Measurements from ENCODE around the gene NSD2. TPM values are rescaled to one million over a fixed set of nuclear protein-coding genes. Genes with fewer than 3 reads are reported as not detected.

Gene NSD2
- total RNA-seq, 1 experiment from 2014 or later = 136 TPM

DNA sequence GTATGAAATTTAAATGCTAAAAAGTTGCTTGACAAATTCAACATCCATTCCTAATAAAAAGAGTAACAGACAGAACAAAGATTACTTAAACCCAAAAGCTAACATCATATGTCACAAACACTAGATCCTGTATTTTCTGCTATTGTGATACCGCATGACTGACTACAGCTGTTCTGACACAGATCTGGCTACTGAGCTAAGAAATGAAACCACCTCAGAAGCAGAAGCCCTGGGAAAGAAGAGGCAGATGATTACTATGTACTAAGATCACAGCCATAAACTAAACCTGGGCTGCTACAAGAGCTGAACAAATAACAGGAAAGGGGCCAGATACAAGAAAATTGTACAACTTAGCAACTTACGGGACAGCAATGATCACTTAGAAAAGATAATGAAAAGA is 24.6 kb upstream of the NSD2 start:
- Histone ChIP-seq H3T11ph (ENCODE audit: low read length) (no peak overlapping the region), H4K20me1 (ENCODE audit: control insufficient read depth, insufficient read depth, insufficient read length) (no peaks in the 10 kb centered on the region), H2BK120ac (ENCODE audit: low read depth, low read length, poor library complexity, severe bottlenecking) (no peak overlapping the region), H3K18ac (ENCODE audit: insufficient read length, low read depth, low read length) (no peak overlapping the region), H3K79me2 (ENCODE audit: insufficient read depth, low read length) (peaks cover 2% of the 10 kb centered on the region; the same call in 1 of the 2 replicates), H4K5ac (ENCODE audit: insufficient read length, low read depth, low read length) (no peak overlapping the region), H3K4ac (ENCODE audit: low read depth, low read length) (no peak overlapping the region), H3K4me2 (ENCODE audit: insufficient read depth, insufficient read length, low read length) (no peak overlapping the region), H2BK12ac (ENCODE audit: insufficient read length, low read depth, low read length) (no peak overlapping the region), H3K23me2 (ENCODE audit: insufficient read length, low read depth, low read length, poor library complexity, severe bottlenecking) (no peaks in the 10 kb centered on the region), H4K8ac (replicated peaks; ENCODE audit: insufficient read length, low read depth, low read length) (no peak overlapping the region), H2BK15ac (ENCODE audit: low read depth, low read length) (no peak overlapping the region), H3K56ac (ENCODE audit: insufficient read length, low read depth, low read length) (no peak overlapping the region), H3K79me1 (ENCODE audit: insufficient read depth, low read depth, low read length, poor library complexity, severe bottlenecking) (no peaks in the 10 kb centered on the region), H3K23ac (ENCODE audit: insufficient read length, low read depth, low read length) (no peak overlapping the region), H2BK5ac (ENCODE audit: insufficient read length, low read length) (no peak overlapping the region), H3K4me1 (ENCODE audit: insufficient read depth, low read length) (no peaks in the 10 kb centered on the region), H2AFZ (ENCODE audit: low read length) (no peak overlapping the region), H2BK20ac (ENCODE audit: low read depth, low read length, poor library complexity, severe bottlenecking) (no peak overlapping the region), H3K27me3 (ENCODE audit: insufficient read depth, low read length) (no peaks in the 10 kb centered on the region), H3K9me3 (ENCODE audit: control insufficient read depth, low read depth, low read length) (no peaks in the 10 kb centered on the region), H3K14ac (ENCODE audit: insufficient read depth, low read length) (no peak overlapping the region), H2AK5ac (ENCODE audit: insufficient read length, low read length) (no peak overlapping the region), H3K9ac (ENCODE audit: extremely low read depth, insufficient read length, low read length) (no peak overlapping the region), H3K27ac (ENCODE audit: insufficient read length, low read depth, low read length) (no peak overlapping the region), H4K91ac (ENCODE audit: insufficient read length, low read depth, low read length) (no peak overlapping the region)
- no CpG with 5 or more reads among the region's 2 CpGs for WGBS (ENCODE audit: extremely low coverage, insufficient read length, low lambda C conversion rate)
- no peak overlapping the region for H3K4me3 Mint-ChIP-seq
- H3K27me3 Mint-ChIP-seq (ENCODE audit: low read depth) = no peaks in the 10 kb centered on the region; the same call in 1 of the 2 replicates
- H3K9me3 Mint-ChIP-seq = no peaks in the 10 kb centered on the region
- H3K27ac Mint-ChIP-seq = no peak overlapping the region
- no peak for DNase-seq
- H3K36me3 Mint-ChIP-seq (ENCODE audit: insufficient read depth in 1 of 3, low read depth in 3 of 3) = peaks cover 11 to 40% (median 20%) of the 10 kb centered on the region in 3 experiments; a peak in 5 of 7 replicates
- TF ChIP-seq, protein P1, sequence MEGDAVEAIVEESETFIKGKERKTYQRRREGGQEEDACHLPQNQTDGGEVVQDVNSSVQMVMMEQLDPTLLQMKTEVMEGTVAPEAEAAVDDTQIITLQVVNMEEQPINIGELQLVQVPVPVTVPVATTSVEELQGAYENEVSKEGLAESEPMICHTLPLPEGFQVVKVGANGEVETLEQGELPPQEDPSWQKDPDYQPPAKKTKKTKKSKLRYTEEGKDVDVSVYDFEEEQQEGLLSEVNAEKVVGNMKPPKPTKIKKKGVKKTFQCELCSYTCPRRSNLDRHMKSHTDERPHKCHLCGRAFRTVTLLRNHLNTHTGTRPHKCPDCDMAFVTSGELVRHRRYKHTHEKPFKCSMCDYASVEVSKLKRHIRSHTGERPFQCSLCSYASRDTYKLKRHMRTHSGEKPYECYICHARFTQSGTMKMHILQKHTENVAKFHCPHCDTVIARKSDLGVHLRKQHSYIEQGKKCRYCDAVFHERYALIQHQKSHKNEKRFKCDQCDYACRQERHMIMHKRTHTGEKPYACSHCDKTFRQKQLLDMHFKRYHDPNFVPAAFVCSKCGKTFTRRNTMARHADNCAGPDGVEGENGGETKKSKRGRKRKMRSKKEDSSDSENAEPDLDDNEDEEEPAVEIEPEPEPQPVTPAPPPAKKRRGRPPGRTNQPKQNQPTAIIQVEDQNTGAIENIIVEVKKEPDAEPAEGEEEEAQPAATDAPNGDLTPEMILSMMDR (conservative IDR thresholded peaks at IDR 0.05) = no peak
- H3K4me1 Mint-ChIP-seq = peaks cover 0 to 3% of the 10 kb centered on the region in 2 experiments; a peak in 1 of 4 replicates

All from H9 (cell line).